ENCODE data around the gene ARAP1.

Gene ARAP1

GRCh38 chr11:72779495-72780128, 27.4 kb upstream of the ARAP1 start:
- DNase-seq, result no peak

- DNase-seq, result no peak
Observed at GRCh38 chr11:72778535-72779494, 26.6 kb upstream of the ARAP1 start.

GRCh38 chr11:72777755-72778278, 25.6 kb upstream of the ARAP1 start:
- no peak for DNase-seq

GRCh38 chr11:72776844-72777754, 24.9 kb upstream of the ARAP1 start:
- DNase-seq, result no peak

- DNase-seq, result no peak
Observed at GRCh38 chr11:72776117-72776843, 24.1 kb upstream of the ARAP1 start.

- DNase-seq, result no peak
Observed at GRCh38 chr11:72775288-72776110, 23.3 kb upstream of the ARAP1 start.

GRCh38 chr11:72774499-72774898, 22.3 kb upstream of the ARAP1 start:
- no peak for DNase-seq

GRCh38 chr11:72773696-72774095, 21.5 kb upstream of the ARAP1 start:
- no peak for DNase-seq

- no peak for DNase-seq
Observed at GRCh38 chr11:72773291-72773690, 21.1 kb upstream of the ARAP1 start.

- no peak for DNase-seq
Observed at GRCh38 chr11:72772059-72772458, 19.9 kb upstream of the ARAP1 start.

GRCh38 chr11:72771507-72771906, 19.3 kb upstream of the ARAP1 start:
- DNase-seq, result no peak

- DNase-seq, result no peak
Observed at GRCh38 chr11:72770799-72771198, 18.6 kb upstream of the ARAP1 start.

- no peak for DNase-seq
Observed at GRCh38 chr11:72769680-72770079, 17.5 kb upstream of the ARAP1 start.

- no peak for DNase-seq
Observed at GRCh38 chr11:72768581-72768980, 16.4 kb upstream of the ARAP1 start.

GRCh38 chr11:72767203-72768062, 15.2 kb upstream of the ARAP1 start:
- no peak for DNase-seq

- no peak for DNase-seq
Observed at GRCh38 chr11:72766152-72766902, 14.1 kb upstream of the ARAP1 start.

- no peak for DNase-seq
Observed at GRCh38 chr11:72764503-72764902, 12.3 kb upstream of the ARAP1 start.

- DNase-seq, result no peak
Observed at GRCh38 chr11:72763823-72764222, 11.6 kb upstream of the ARAP1 start.

GRCh38 chr11:72762641-72763304, 10.6 kb upstream of the ARAP1 start:
- no peak for DNase-seq
